Measurements from ENCODE around the gene ELOB. TPM values are rescaled to one million over a fixed set of nuclear protein-coding genes. Genes with fewer than 3 reads are reported as not detected.

Gene ELOB
- polyA plus RNA-seq = 100 to 1,000 TPM; 252 to 523 (median 328) TPM

GRCh38 chr16:2777231-2777902 lies at the start of gene ELOB:
TSS of gene ELOB (minus strand) at chr16:2777280. CDS start at chr16:2777239, 41 bp downstream.
- peaks cover 3 to 6% (median 4%) of the 10 kb centered on the region in 3 donors for H3K36me3 Mint-ChIP-seq
- DNase-seq = peak; percentile 86 to 88 (median 87)
- peak within 1 kb of the TSS; percentile 92 to 96 (median 95) for H3K4me3 Mint-ChIP-seq
- H3K27me3 Mint-ChIP-seq (ENCODE audit: low read depth in 3 of 3) = peaks cover 11 to 18% (median 13%) of the 10 kb centered on the region in 3 donors
- peak within 1 kb of the TSS; percentile 95 to 98 (median 98) for H3K27ac Mint-ChIP-seq
- H3K9me3 Mint-ChIP-seq = no peaks in the 10 kb centered on the region
- peaks cover 43 to 47% of the 10 kb centered on the region in 2 donors for H3K4me1 Mint-ChIP-seq

DNA sequence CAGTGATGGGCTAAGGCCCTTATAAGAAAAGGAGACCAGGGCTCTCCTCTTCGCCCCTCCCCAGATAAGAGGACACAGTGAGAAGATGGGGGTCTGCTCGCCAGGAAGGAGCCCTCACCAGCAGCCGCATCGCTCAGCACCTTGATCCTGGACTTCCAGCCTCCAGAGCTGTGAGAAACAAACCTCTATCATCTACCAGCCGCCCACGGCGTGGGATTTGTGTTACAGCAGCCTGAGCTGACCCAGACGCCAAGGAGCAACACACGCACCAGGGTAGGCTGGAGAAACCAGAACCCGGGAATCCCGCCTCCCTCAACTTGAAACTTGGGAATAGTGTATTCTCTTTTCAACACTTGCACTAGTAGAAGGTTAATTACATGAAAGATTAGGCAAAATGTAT lies 48.8 kb upstream of the ELOB start:
- peaks cover 0 to 6% (median 0%) of the 10 kb centered on the region in 3 donors for H3K27me3 Mint-ChIP-seq (ENCODE audit: low read depth in 3 of 3)
- H3K4me3 Mint-ChIP-seq = no peak overlapping the region
- no peaks in the 10 kb centered on the region for H3K4me1 Mint-ChIP-seq
- H3K36me3 Mint-ChIP-seq = no peaks in the 10 kb centered on the region
- H3K9me3 Mint-ChIP-seq = no peaks in the 10 kb centered on the region
- no peak for DNase-seq
- no peak overlapping the region for H3K27ac Mint-ChIP-seq

- no peak for DNase-seq
- Mint-ChIP-seq H3K27ac (no peak overlapping the region), H3K36me3 (no peaks in the 10 kb centered on the region), H3K4me1 (no peaks in the 10 kb centered on the region), H3K4me3 (no peak overlapping the region), H3K9me3 (no peaks in the 10 kb centered on the region), H3K27me3 (ENCODE audit: low read depth in 3 of 3) (peaks cover 0 to 6% (median 0%) of the 10 kb centered on the region in 3 donors)
Measured at GRCh38 chr16:2825049-2825742, 48.1 kb upstream of the ELOB start.

GRCh38 chr16:2824626-2825025 lies 47.5 kb upstream of the ELOB start:
- H3K4me1 Mint-ChIP-seq = no peaks in the 10 kb centered on the region
- H3K9me3 Mint-ChIP-seq = no peaks in the 10 kb centered on the region
- DNase-seq = no peak
- H3K27ac Mint-ChIP-seq = no peak overlapping the region
- peaks cover 0 to 6% (median 0%) of the 10 kb centered on the region in 3 donors for H3K27me3 Mint-ChIP-seq (ENCODE audit: low read depth in 3 of 3)
- no peak overlapping the region for H3K4me3 Mint-ChIP-seq
- no peaks in the 10 kb centered on the region for H3K36me3 Mint-ChIP-seq

DNA sequence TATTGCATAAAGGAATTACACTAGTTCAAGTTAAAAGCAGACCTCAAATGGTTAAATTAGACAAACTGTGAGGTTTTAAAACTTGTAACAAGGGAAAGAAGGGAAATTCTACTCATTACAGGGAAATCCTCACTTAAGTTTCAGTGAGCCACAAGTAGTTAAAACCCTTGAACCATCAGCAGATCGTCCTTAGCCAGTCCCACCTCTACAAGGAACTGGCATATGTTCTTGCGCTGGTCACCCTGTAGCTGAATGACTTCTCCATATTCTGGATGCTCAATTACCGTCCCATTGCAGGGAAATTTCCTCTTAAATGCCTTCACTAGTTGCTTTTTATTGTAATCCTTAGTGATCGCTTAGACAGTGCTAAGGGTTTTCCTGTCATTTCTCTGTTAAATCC lies 45.4 kb upstream of the ELOB start:
- no peak overlapping the region for H3K4me3 Mint-ChIP-seq
- H3K9me3 Mint-ChIP-seq = no peaks in the 10 kb centered on the region
- H3K27me3 Mint-ChIP-seq (ENCODE audit: low read depth in 3 of 3) = peaks cover 0 to 6% (median 0%) of the 10 kb centered on the region in 3 donors
- DNase-seq = no peak
- H3K4me1 Mint-ChIP-seq = no peaks in the 10 kb centered on the region
- H3K27ac Mint-ChIP-seq = no peak overlapping the region
- H3K36me3 Mint-ChIP-seq = no peaks in the 10 kb centered on the region

- H3K27me3 Mint-ChIP-seq (ENCODE audit: low read depth in 3 of 3) = peaks cover 0 to 6% (median 0%) of the 10 kb centered on the region in 3 donors
- H3K9me3 Mint-ChIP-seq = no peaks in the 10 kb centered on the region
- H3K36me3 Mint-ChIP-seq = no peaks in the 10 kb centered on the region
- no peak for DNase-seq
- no peak overlapping the region for H3K27ac Mint-ChIP-seq
- no peaks in the 10 kb centered on the region for H3K4me1 Mint-ChIP-seq
- H3K4me3 Mint-ChIP-seq = no peak overlapping the region
Measured at GRCh38 chr16:2822158-2822495, 45.0 kb upstream of the ELOB start.

GRCh38 chr16:2821487-2822157 lies 44.5 kb upstream of the ELOB start:
- Mint-ChIP-seq H3K4me3 (no peak overlapping the region), H3K4me1 (no peaks in the 10 kb centered on the region), H3K27me3 (ENCODE audit: low read depth in 3 of 3) (peaks cover 0 to 6% (median 0%) of the 10 kb centered on the region in 3 donors), H3K27ac (no peak overlapping the region), H3K36me3 (no peaks in the 10 kb centered on the region), H3K9me3 (no peaks in the 10 kb centered on the region)
- no peak for DNase-seq

GRCh38 chr16:2820836-2821486 lies 43.9 kb upstream of the ELOB start:
- H3K4me3 Mint-ChIP-seq = no peak overlapping the region
- H3K4me1 Mint-ChIP-seq = no peaks in the 10 kb centered on the region
- H3K27ac Mint-ChIP-seq = no peak overlapping the region
- no peaks in the 10 kb centered on the region for H3K36me3 Mint-ChIP-seq
- H3K9me3 Mint-ChIP-seq = no peaks in the 10 kb centered on the region
- peaks cover 0 to 4% (median 0%) of the 10 kb centered on the region in 3 donors for H3K27me3 Mint-ChIP-seq (ENCODE audit: low read depth in 3 of 3)
- no peak for DNase-seq

GRCh38 chr16:2819939-2820835 lies 43.1 kb upstream of the ELOB start:
- H3K9me3 Mint-ChIP-seq = no peaks in the 10 kb centered on the region
- H3K36me3 Mint-ChIP-seq = no peaks in the 10 kb centered on the region
- peaks cover 0 to 3% (median 0%) of the 10 kb centered on the region in 3 donors for H3K27me3 Mint-ChIP-seq (ENCODE audit: low read depth in 3 of 3)
- DNase-seq = no peak
- no peak overlapping the region for H3K27ac Mint-ChIP-seq
- H3K4me3 Mint-ChIP-seq = no peak overlapping the region
- H3K4me1 Mint-ChIP-seq = no peaks in the 10 kb centered on the region

GRCh38 chr16:2819179-2819938 lies 42.3 kb upstream of the ELOB start:
- Mint-ChIP-seq H3K27me3 (ENCODE audit: low read depth in 3 of 3) (peaks cover 0 to 2% (median 1%) of the 10 kb centered on the region in 3 donors), H3K4me3 (no peak overlapping the region), H3K4me1 (no peaks in the 10 kb centered on the region), H3K9me3 (no peaks in the 10 kb centered on the region), H3K27ac (peak overlapping the region in 1 of 6 donors; percentile 26), H3K36me3 (no peaks in the 10 kb centered on the region)
- DNase-seq = no peak

GRCh38 chr16:2818272-2818876 lies 41.3 kb upstream of the ELOB start:
- no peaks in the 10 kb centered on the region for H3K4me1 Mint-ChIP-seq
- H3K4me3 Mint-ChIP-seq = peak overlapping the region in 3 of 5 donors; percentile 30 to 41 (median 35)
- H3K36me3 Mint-ChIP-seq = no peaks in the 10 kb centered on the region
- peak overlapping the region in 2 of 6 donors; percentile 48 to 65 for H3K27ac Mint-ChIP-seq
- DNase-seq = no peak
- peaks cover 0 to 2% (median 1%) of the 10 kb centered on the region in 3 donors for H3K27me3 Mint-ChIP-seq (ENCODE audit: low read depth in 3 of 3)
- H3K9me3 Mint-ChIP-seq = no peaks in the 10 kb centered on the region
